HG02852 (cell line): ENCODE results near the gene DENND10.
"Not testable (repeated sequence)": the region's sequence is repeated elsewhere in the genome, so short reads cannot be mapped to it uniquely, and the experiment has no call there.

Source experiments
- ATAC-seq: cut with Tn5 transposase; IDR thresholded peaks from one replicate; pipeline ENCODE4 v1.9.1; 2021; ENCODE audit warnings: mild to moderate bottlenecking, moderate library complexity; ENCODE audit not compliant: unreplicated experiment

Gene DENND10

GRCh38 chr10:119096641-119097415 lies 7.1 kb upstream of the DENND10 start:
- not testable (repeated sequence) for ATAC-seq

GRCh38 chr10:119098576-119098975 lies 5.3 kb upstream of the DENND10 start:
- ATAC-seq: no peak

GRCh38 chr10:119100434-119101238 lies 3.3 kb upstream of the DENND10 start:
- ATAC-seq: no peak

- ATAC-seq: no peak
Measured at GRCh38 chr10:119101366-119102098, 2.4 kb upstream of the DENND10 start.

- no peak for ATAC-seq
Measured at GRCh38 chr10:119103241-119103902, 541 bp upstream of the DENND10 start.

- peak; percentile 27 for ATAC-seq
Measured at GRCh38 chr10:119104654-119105015, 722 bp downstream of the DENND10 start.

GRCh38 chr10:119105155-119105554 lies 1.2 kb downstream of the DENND10 start:
- ATAC-seq: no peak

- ATAC-seq: not testable (repeated sequence)
Measured at GRCh38 chr10:119105899-119106298, 2.0 kb downstream of the DENND10 start.

GRCh38 chr10:119107106-119107505 lies 3.2 kb downstream of the DENND10 start:
- ATAC-seq: not testable (repeated sequence)

GRCh38 chr10:119107771-119108170 lies 3.9 kb downstream of the DENND10 start:
- ATAC-seq: not testable (repeated sequence)

- ATAC-seq: no peak
Measured at GRCh38 chr10:119112056-119112455, 8.1 kb downstream of the DENND10 start.

- no peak for ATAC-seq
Measured at GRCh38 chr10:119113751-119114732, 10.1 kb downstream of the DENND10 start.

GRCh38 chr10:119115926-119116325 lies 12.0 kb downstream of the DENND10 start:
- no peak for ATAC-seq

- ATAC-seq: no peak
Measured at GRCh38 chr10:119116326-119116951, 12.5 kb downstream of the DENND10 start.

- no peak for ATAC-seq
Measured at GRCh38 chr10:119118231-119118630, 14.3 kb downstream of the DENND10 start.

GRCh38 chr10:119119400-119119799 lies 15.5 kb downstream of the DENND10 start:
- ATAC-seq: peak; percentile 3

- ATAC-seq: peak; percentile 89
Measured at GRCh38 chr10:119120413-119120867, 16.5 kb downstream of the DENND10 start.

GRCh38 chr10:119120875-119121274 lies 17.0 kb downstream of the DENND10 start:
- no peak for ATAC-seq

- no peak for ATAC-seq
Measured at GRCh38 chr10:119125942-119126341, 22.0 kb downstream of the DENND10 start.
